ENCODE data around the gene INSM1.
A peak's percentile ranks its signal among the peaks of the same experiment; 100 is the strongest.
"Not testable (repeated sequence)": the region's sequence is repeated elsewhere in the genome, so short reads cannot be mapped to it uniquely, and the experiment has no call there.

The INSM1 gene, protein sequence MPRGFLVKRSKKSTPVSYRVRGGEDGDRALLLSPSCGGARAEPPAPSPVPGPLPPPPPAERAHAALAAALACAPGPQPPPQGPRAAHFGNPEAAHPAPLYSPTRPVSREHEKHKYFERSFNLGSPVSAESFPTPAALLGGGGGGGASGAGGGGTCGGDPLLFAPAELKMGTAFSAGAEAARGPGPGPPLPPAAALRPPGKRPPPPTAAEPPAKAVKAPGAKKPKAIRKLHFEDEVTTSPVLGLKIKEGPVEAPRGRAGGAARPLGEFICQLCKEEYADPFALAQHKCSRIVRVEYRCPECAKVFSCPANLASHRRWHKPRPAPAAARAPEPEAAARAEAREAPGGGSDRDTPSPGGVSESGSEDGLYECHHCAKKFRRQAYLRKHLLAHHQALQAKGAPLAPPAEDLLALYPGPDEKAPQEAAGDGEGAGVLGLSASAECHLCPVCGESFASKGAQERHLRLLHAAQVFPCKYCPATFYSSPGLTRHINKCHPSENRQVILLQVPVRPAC

DNA sequence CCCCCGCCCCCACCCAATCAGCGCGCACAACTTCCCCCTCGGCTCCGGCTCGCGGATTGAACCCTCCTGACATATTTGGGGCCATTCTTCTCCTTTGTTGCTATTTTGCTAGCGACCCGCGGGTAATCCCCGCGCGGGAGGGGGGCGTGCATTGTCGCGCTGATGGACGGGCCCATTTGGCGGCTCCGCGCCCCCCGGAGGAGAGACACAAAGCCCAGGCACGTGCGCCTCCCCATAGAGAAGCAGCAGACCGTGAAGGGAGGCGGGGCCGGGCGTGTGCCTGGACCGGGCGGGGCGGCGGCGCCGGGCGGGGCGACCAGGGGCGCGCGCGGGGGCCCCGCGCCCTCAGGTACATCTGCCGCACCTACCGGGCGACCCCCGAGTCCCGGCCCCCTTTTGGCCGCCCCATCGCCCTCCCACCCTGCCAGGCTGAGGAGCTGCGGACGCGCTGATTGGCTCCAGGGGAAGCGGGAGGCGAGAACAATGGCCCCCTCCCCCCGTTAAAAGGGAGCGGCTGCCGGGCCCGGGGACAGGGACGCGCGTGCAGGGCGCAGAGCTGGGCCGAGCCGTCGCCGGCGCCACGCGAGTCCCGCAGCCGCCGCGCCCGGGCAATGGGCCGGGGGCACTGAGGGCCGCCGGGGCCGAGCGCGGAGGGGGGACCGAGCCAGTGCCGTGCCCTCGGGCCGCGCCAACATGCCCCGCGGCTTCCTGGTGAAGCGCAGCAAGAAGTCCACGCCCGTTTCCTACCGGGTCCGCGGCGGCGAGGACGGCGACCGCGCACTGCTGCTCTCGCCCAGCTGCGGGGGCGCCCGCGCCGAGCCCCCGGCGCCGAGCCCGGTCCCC, at the start of gene INSM1:
Gene INSM1, plus strand, starts transcription at position 530 of the 843 bp plus-strand sequence. Its CDS starts 164 bp downstream, at position 694.
- peak; percentile 97 for DNase-seq

DNA sequence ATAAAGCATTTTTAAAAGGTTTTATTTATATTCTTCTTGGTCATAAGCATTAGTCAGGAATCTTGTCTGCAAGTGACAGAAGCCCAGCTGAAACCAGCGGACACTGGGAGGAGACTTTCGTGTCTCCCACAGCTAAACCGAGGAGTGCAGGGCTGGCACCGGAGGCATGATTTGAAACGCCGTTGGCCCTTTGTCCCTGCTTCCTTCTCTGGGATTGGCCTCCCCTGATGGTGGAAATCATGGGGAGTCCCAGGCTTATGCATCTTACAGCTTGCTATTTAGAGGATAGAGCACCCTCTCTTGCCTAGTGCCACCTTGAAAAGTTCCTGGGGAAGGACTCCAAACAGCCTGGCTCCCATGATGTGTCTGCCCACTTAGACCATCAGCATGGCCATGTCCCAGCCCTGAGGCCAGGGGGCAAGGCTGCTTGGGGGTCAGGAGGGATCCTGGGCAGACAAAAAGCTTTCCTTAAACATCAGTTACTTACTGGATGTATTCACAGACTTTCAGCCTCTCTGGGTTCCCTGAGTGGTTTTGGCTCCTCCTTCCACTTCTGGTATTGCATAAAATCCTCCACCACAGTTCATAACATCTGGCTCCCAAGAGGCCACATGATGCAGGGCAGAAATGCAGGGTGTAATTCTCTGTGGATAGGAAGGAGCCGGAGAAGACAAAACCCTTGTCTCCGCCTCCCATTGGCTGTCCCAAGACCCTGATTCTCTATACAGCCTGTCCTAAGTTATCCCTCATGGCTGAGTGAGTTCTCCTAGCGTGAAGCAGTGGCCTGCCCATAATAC, 49.3 kb upstream of the INSM1 start:
- peak; percentile 69 for DNase-seq

DNA sequence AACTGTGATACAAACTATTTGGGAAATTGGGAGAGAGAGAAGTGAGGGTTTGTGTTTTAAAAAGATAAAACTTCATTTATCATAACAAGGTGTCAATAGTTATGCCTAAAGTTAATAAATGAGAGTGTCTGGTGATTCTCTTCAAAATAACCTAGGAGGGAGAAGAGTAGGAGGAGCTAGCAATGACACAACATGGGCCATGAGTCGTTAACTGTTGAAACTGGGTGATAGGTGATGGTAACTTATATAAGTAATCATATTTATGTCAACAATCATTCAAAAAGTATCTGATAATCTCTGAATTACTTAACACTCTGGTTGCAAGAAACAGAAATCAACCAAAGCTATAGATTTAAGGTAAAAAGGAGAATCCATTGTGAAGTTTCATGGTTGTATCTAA, 46.8 kb upstream of the INSM1 start:
- no peak for DNase-seq

DNA sequence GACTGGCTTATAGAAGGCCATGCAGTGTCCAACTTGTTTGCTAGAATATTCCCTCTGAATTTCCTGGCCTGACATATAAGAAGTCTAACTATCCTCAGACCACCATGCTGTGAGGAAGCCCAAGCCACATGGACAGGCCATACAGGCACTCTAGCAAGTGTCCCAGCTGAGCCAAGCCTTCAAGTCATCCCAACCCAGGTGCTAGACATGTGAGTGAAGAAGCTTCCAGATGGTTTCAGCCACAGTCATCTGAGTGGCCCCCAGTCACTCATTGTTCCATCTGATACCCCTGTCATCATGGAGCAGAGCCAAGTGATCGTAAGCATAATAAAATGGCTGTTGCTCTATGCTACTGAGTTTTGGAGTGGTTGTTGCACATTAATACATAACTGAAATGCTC, 46.0 kb upstream of the INSM1 start:
- no peak for DNase-seq

DNA sequence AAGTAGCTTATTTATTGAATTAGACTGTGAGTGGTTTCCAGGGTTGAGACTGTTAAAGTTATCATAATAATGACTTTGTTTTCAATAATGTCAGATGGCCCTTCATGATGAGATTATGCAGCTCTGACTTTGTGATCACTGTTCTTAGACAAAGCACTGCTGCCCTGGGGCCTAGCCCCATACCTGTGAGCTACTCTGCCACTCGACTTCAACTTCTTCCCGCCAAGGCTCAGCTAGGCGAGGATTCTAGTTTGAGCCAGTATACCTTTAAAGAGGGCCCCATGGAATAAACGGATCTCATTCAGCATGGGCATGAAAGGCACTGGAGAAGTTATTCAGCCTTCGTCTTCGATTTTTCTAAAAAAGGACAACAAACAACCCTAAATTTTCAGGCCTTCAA, 45.0 kb upstream of the INSM1 start:
- DNase-seq = no peak

DNA sequence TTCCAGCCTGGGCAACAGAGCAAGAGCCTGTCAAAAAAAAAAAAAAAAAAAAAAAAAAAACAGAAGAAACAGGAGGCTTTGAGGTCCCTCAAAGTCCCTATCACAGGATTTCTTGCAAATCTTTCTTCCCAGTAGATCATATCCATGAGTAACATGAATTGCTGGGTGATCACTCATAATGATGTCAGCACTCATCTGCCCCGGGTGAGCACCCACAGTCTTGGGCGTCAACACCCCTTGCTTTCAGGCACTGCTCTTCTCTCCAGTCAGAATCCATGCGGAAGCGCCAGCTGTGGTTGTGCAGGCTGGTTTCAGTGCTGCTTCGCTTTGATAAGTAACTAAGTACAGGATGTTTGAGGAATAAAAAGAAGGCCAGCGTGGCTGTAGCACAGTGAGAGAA, 40.2 kb upstream of the INSM1 start:
- DNase-seq = no peak

DNA sequence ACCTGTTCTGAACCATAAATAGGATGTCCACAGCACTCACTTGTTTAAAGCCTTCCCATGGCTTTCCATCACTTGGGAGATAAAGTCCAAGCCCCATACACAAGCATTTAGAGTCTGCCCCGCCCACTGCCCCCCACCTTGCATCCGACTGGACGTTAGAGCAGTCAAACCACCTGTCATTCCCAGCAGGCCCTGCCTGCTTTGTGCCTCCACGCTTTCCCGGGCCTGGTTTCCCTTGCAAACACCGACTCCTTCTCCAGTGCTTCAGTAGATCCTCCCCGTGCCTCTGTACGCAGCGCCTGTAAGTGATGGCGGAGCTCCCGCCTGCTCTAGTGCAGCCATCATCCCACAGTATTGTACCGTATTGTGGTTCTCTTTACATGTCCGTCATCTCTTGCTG, 38.3 kb upstream of the INSM1 start:
- no peak for DNase-seq

DNA sequence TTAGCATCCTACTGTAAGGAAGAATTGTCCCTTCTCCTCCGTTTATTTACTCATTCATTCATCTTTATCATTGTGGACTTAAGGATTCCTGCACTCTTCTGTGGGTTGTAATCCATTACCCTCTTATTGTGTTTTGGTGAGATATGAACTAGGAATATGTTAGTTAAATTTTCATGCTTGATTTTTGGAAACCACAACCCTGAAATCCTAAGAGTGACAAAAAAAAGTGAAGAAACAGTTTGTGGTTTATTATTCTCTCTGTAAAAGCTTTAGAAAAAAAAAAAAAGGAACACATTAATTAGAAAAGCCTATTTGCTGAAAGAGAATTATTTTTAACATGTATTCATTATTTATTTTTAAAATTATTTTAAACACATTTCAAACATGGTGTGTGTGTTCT, 36.7 kb upstream of the INSM1 start:
- no peak for DNase-seq

DNA sequence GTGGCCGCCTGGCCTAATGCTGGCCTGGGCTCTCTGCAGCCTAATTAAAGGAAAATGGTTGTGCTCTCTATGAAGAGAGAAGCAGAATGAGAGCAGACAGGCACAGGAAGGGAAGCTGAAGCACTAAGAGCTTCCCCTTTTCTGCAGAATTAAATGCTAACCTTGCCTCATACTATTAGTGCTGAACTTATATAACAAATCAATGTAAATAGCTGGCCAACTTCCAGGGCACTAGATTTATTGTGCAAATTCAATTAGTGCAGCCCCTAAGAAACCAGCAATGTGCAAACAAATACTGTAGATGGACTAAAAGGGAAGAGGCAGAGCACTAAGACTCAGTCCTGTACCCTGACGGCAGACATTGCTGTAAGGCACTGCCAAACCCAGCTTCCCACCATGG, 36.1 kb upstream of the INSM1 start:
- no peak for DNase-seq

DNA sequence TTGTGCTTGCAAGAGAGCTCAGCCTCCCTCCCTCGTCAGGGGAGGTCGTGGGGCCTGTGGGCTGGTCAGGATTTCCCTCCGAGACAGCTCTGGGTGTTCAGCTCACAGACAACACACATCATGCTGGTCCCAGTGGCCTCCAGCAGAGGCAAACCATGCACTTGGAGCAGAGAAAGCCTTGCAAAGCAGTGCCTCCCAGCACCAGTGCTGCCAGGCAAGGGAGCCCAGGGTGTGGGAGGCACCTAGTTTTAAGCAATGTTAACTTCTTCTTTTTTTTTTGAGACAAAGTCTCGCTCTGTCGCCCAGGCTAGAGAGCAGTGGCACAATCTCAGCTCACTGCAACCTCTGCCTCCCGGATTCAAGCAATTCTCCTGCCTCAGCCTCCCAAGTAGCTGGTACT, 34.0 kb upstream of the INSM1 start:
- no peak for DNase-seq

DNA sequence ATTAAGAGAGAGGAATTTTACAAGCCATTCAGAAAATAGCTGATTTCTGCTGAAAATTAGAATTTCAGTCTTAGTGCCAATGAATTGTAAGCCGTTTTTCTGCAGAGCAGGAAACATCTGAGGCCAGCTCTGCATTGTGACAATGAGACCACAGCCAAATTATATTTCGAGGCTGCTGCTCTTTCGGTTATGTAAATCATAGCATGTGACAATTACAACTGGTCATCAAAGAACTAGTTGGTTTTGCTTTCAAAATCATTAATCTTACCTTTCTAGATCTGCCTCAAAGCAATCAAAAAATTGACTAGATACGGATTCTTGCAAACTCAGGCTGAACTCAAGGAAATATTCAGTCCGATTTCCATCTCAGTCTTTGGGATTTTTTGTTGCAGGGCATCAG, 33.4 kb upstream of the INSM1 start:
- DNase-seq = no peak

DNA sequence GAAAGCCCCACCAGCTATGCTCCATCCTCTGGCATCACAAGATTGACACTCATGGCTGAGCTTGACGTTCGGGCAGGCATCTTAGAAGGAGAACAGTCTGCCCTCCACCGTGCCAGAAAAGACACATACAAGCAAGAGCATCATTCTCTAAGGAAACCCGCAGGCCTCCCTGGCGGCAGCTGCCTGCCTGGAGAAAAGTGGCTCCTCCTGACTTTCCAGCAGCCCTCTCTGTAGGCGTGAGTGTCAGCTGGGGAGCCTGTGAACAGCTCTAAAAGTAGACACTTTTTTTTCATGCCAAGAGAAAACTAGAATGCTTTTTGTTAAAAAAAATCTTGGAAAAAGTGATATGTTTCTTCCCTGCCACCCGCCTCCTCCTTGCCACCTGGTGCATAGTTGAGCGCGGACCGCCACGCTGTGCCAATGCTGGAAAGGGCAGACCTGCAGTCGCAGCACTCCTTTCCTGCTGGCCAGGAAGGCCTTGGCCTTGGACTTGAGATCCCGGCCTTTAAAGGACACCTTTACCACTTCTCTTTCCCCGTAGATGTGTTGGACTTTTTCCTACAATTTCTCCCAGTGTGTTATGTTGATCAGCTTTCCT, 29.7 kb upstream of the INSM1 start:
- DNase-seq = no peak

DNA sequence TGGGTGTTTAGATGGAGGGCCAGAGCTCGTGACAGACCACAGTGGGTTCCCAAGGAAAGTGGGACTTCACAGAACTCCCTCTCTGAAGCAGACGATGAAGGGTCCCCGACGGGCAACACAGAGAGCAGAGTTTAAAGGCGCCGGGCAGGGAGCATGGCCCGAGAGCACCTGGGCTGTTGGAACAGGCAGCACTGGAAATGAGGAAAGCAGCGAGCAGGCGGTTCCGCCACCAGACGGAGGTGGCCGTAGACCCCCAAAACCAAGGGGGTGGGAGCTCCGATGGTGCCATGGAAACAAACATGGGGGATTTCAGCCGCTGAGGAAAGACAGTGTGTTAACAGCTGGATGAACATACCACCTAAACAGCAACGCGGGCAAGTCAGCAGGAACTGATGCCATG, 27.5 kb upstream of the INSM1 start:
- no peak for DNase-seq

DNA sequence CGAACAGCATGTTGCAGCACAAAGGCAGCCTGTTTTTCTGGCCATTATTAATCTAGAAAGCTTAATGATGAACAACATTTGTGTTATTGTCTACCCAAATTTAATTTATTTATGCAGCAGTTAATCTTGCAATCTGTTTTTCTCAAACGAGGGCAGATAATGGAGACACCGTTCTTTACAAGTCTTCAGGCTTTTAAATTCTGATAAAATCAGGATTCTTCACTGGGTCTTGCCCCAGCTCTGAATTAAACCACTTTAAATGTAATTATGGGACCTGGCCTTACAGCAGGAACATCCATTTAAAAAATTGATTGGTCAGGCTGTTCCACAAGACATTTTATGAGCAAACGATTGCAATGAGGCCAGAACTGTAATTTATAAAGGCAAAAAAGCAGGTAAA, 26.5 kb upstream of the INSM1 start:
- no peak for DNase-seq

DNA sequence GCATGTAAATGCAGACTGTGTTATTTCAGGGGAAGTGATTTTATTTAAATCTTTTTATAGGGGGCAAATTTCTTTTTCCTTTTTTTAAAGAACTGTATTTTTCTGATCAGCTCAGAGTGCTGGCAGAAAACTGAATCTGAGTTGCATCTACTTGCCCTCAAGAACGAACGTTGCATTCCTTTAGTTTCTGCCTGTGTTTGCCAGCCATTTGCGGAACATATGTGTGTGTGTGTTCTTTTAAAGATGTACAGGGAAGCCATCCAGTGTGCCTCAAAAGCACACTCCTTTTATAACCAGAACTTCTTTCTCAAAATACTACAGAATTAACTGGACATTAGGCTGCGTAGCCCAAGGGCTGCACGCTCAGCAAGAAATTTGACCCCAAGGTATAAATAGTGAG, 25.8 kb upstream of the INSM1 start:
- no peak for DNase-seq

DNA sequence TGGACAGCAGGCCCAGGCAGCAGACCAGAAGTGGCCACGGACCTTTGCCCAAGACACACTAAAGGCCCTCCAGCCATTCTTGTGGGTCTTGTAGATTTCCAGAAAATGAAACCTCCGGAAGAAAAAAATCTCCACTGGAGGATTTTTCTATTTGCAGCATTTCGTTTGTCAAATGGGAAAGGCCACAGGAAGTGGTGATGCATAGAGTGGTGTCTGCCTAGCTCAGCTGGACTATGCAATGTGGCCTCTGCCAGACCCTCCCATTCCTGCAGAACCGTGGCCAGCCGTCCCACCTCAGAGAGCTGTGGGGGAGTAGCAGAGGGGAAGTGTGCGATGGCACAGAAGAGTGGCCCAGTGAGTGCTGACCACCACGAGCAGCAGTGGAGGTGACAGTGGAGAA, 24.0 kb upstream of the INSM1 start:
- no peak for DNase-seq

DNA sequence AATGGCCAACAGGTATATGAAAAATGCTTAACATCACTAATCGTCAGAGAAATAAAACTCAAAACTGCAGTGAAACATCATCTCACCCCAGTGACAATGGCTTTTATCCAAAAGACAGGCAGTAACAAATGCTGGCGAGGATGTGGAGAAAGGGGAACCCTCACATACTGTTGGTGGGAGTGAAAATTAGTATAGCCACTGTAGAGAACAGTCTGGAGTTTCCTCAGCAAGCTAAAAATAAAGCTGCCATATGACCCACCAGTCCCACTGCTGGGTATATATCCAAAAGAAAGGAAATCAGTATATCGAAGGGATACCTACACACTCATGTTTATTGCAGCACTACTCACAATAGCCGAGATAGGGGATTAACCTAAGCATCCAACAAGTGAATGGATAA, 23.4 kb upstream of the INSM1 start:
- no peak for DNase-seq

DNA sequence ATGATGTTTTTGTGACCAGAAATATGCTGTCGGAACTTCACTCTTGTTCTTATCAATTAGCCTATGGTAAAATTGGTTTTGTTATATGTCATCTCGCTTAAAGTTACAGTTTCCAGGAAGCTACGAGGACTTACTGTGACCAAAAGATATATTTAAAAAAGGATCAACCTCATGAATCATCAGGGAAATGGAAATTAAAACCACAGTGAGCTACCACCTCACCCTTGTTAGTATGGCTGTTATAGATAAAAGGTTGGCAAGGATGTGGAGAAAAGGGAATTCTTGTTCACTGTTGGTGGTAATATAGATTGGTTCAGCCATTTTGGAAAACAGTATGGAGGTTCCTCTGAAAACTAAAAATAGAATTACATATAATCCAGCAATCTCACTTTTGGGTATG, 14.3 kb upstream of the INSM1 start:
- DNase-seq = no peak

DNA sequence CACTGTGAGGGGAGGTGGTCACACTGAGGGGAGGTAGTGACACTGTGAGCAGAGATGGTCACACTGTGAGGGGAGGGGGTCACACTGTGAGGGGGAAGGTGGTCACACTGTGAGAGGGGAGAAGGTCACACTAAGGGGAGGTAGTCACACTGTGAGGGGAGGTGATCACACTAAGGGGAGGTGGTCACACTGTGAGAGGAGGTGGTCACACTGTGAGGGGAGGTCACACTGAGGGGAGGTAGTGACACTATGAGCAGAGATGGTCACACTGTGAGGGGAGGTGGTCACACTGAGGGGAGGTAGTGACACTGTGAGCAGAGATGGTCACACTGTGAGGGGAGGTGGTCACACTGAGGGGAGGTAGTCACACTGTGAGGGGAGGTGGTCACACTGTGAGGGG, 12.4 kb upstream of the INSM1 start:
- not testable (repeated sequence) for DNase-seq

DNA sequence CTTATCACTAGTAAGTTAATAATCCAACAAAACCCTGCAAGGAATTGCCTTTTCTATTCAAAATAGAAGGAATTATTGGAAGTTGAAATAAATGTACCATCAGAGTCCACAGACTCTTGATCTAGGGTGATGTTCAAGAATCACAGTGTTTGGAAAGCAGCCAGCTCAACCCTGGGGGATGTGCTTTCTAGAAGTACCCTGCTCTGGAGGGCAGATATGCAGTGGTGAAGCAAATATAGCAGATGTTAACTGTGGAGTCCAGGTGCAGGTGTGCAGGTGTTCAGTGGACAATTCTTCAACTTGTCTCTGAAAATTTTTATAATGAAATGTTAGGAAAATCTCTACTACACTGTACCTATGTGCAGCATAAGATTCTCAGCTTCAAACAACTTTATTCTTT, 9.1 kb upstream of the INSM1 start:
- DNase-seq = peak; percentile 50

DNA sequence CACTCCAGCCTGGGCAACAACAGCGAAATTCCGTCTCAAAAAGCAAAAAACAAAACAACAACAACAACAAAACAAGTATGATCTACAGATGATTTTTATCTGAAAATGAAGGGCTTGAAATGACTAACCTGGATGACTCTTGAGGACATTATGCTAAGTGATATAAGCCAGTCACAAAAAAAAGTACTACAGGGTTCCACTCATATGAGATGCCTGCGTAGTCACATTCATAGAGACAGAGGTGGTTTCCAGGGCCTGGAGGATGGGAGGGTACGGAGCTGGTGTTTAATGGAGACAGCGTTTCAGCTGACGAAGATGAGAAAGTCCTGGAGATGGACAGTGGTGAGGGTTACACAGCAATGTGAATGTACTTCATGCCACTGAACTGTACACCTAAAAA, 8.3 kb upstream of the INSM1 start:
- no peak for DNase-seq

DNA sequence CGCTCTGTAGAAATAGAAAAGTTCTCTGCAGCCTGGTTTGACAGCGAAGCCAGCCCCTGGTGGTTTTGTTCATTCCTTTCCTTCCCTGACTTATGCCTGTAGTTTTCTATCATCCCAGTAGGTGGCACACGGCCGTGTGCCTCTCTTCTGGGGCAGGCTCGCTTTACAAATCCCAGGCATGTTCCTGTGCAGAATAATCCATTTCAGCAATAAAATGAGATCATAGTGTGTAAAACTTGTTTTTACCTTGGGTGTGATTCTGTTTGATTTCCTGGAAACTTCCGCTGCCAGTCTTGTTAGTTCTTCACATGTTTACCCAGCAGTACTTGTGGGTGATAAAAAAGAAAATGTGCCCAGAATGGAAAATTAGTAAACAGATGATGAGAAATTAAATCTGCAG, 7.4 kb upstream of the INSM1 start:
- DNase-seq = peak; percentile 26

All from NCI-H2171 (cell line).